ENCODE data around the gene THTPA.
A peak's percentile ranks its signal among the peaks of the same experiment; 100 is the strongest.

THTPA gene

DNA sequence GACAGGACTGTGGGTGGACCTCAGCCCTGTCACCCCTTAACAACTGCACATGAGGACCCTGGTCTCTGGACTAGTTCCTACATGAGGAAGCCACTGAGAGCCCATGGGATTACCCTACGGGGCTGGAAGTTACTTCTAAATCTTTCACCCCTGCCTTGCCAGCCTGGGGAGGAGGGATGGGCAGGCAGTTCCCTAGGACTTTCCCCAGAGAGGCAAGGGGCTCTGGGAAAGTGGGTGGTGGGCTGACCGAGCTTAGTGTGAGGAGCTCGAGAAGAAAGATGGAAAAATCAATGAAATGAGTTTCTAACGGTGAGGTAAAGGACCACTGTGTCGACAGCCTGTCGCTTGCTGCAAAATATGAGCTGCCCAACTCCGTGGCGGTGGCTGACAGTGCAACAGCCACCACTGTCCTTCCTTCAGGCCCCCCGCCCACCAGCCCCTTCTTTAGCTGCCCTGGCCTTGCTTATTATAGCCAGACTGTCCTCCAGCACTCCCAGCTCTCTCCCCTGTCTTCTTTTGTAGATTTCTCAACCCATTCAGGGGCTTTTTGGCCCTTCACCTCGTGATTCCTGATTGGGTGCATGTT lies 9.5 kb upstream of the THTPA start:
- Histone ChIP-seq H3K36me3 (ENCODE audit: control insufficient read depth, low read depth, low read length) (peaks cover 6% of the 10 kb centered on the region), H3K4me3 (ENCODE audit: low read length) (no peak overlapping the region), H3K4me1 (ENCODE audit: control insufficient read depth, low read depth, low read length) (peaks cover 65% of the 10 kb centered on the region), H3K27ac (ENCODE audit: low read length) (no peak overlapping the region), H3K9ac (ENCODE audit: low read length) (no peak overlapping the region), H3K27me3 (ENCODE audit: control insufficient read depth, insufficient read depth, low read length) (no peaks in the 10 kb centered on the region), H3K9me3 (ENCODE audit: control insufficient read depth, low read depth, low read length) (no peaks in the 10 kb centered on the region)

DNA sequence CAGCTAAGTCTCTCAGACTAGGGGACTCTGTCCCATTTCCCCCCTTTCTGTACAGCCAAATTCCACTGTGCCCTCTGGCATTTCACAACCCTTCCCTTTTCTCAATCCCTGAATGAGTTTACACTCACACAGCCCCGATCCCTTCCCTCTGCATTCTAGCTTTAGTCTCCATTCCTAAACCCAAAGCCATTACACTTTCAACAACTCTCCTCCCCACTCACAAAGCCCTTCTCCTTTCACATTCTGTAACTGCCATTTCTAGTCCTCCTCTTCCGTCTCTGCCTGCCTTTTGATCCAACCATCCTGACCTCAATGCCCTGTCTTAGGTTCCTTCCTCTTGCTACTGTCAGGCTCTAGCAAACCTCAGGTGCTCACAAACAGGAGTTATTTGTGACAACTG lies 8.1 kb upstream of the THTPA start:
- H3K4me3 ChIP-seq (ENCODE audit: low read length), result peak overlapping the region; percentile 82
- H3K4me1 ChIP-seq (ENCODE audit: control insufficient read depth, low read depth, low read length), result peaks cover 68% of the 10 kb centered on the region
- no peaks in the 10 kb centered on the region for H3K9me3 ChIP-seq (ENCODE audit: control insufficient read depth, low read depth, low read length)
- H3K27ac ChIP-seq (ENCODE audit: low read length), result peak overlapping the region; percentile 82
- H3K36me3 ChIP-seq (ENCODE audit: control insufficient read depth, low read depth, low read length), result peaks cover 2% of the 10 kb centered on the region
- H3K27me3 ChIP-seq (ENCODE audit: control insufficient read depth, insufficient read depth, low read length), result no peaks in the 10 kb centered on the region
- peak overlapping the region; percentile 55 for H3K9ac ChIP-seq (ENCODE audit: low read length)

DNA sequence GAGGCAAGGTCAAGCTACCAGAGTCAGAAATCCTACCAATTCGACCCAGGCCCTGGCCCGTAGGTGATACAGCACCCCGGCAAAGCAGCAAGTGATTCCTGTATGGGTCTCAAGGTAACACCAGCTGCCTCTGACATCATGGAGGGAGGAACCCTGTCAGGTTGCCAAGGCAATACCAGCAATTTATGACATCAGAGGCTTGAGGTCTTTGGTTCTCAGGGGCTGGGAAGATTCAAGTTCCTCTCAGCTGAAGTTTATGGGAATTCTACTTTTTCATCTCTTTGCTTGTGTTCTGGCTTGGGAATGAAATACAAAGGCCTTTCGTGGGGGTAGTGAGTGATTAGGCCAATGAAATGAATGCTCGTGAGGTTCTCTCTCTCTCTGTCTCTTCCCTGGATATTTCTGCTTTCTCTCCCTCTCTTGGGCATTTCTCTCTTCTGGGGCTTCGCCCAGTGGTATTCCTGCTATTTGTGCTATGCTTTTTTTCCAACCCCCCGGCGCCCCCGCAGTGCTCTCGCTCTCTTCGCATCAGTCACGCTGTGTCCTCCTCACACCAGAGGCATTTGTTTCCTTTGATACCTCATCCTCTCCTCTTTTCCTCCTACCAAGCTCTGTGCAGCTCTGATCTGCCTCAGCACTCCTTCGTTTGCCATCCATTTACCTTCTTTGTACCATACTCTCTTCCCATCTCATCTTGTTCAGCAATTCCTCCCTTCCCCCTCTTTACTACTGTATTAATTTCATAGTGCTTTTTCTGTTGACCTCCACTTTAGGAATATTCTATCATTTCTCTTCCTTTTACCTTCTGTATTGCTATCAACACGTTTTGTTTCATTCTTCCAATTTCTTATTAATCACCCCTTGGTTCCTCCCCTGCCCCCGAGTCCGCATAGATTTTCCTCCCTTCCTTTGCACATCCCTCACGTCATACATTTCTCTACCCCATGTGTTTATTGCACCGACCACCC lies 7.4 kb upstream of the THTPA start:
- Histone ChIP-seq H3K9ac (ENCODE audit: low read length) (peak overlapping the region; percentile 55), H3K27ac (ENCODE audit: low read length) (peak overlapping the region; percentile 82), H3K4me3 (ENCODE audit: low read length) (peak overlapping the region; percentile 82), H3K36me3 (ENCODE audit: control insufficient read depth, low read depth, low read length) (no peaks in the 10 kb centered on the region), H3K27me3 (ENCODE audit: control insufficient read depth, insufficient read depth, low read length) (no peaks in the 10 kb centered on the region), H3K4me1 (ENCODE audit: control insufficient read depth, low read depth, low read length) (peaks cover 68% of the 10 kb centered on the region), H3K9me3 (ENCODE audit: control insufficient read depth, low read depth, low read length) (no peaks in the 10 kb centered on the region)

DNA sequence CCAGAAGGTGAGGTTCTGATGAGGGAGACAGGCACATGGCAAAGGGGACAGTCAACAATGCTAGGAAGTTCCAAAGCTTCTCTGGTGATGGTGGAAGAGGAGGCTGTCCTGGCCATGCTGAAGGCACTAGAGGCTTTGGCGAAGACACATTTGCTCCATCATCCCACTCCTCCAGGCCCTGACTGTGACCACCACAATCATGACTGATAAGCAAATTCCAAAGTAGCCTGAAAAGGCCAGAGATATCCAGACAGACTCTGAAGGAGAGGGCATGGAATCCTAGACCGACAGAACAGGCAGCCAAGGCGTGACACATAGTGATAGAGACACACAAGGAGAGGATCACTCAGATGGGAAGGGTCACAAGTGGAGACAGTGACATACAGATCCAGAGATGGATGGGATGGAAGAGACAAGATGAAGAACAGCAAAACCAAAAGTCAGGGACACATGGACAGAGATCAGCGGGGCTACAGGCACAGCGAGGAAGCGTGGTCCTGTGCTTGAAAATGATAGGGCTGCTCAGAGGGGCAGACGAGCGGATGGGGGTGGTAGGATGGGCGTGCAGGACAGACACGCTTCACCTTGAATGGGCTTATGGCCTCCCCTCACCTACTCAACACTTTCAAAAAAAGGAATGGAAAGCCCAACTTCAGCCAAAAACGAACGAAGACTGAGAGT lies 5.8 kb upstream of the THTPA start:
- Histone ChIP-seq H3K9ac (ENCODE audit: low read length) (peak overlapping the region; percentile 85), H3K4me3 (ENCODE audit: low read length) (peak overlapping the region; percentile 82), H3K27me3 (ENCODE audit: control insufficient read depth, insufficient read depth, low read length) (no peaks in the 10 kb centered on the region), H3K36me3 (ENCODE audit: control insufficient read depth, low read depth, low read length) (no peaks in the 10 kb centered on the region), H3K9me3 (ENCODE audit: control insufficient read depth, low read depth, low read length) (no peaks in the 10 kb centered on the region), H3K4me1 (ENCODE audit: control insufficient read depth, low read depth, low read length) (peaks cover 56% of the 10 kb centered on the region), H3K27ac (ENCODE audit: low read length) (no peak overlapping the region)

DNA sequence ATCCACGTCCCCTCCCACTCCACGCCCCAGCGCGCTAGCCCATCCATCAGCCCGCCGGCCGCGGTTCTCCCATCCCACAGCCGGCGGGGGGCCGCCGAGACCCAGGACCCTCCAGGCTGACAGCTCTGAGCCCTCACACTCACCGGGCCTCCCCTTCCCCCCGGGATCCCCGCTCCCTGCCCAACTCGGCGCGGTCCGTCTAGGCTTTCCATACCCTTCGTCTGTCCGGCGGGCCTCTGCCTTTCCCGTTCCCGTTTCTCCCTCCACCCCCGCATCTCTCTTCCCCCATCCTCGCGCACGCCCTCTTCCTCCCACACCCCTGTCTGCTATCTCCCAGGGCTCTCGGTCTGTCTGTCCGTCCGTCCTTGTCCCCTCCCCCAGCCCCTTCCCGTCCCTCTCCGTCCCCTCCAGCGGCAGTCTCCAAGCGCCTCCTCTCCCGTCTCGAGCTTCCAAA lies 5.2 kb upstream of the THTPA start:
- Histone ChIP-seq H3K27ac (ENCODE audit: low read length) (peak overlapping the region; percentile 74), H3K27me3 (ENCODE audit: control insufficient read depth, insufficient read depth, low read length) (no peaks in the 10 kb centered on the region), H3K4me3 (ENCODE audit: low read length) (peak overlapping the region; percentile 82), H3K36me3 (ENCODE audit: control insufficient read depth, low read depth, low read length) (no peaks in the 10 kb centered on the region), H3K9ac (ENCODE audit: low read length) (peak overlapping the region; percentile 85), H3K9me3 (ENCODE audit: control insufficient read depth, low read depth, low read length) (no peaks in the 10 kb centered on the region), H3K4me1 (ENCODE audit: control insufficient read depth, low read depth, low read length) (peaks cover 50% of the 10 kb centered on the region)

DNA sequence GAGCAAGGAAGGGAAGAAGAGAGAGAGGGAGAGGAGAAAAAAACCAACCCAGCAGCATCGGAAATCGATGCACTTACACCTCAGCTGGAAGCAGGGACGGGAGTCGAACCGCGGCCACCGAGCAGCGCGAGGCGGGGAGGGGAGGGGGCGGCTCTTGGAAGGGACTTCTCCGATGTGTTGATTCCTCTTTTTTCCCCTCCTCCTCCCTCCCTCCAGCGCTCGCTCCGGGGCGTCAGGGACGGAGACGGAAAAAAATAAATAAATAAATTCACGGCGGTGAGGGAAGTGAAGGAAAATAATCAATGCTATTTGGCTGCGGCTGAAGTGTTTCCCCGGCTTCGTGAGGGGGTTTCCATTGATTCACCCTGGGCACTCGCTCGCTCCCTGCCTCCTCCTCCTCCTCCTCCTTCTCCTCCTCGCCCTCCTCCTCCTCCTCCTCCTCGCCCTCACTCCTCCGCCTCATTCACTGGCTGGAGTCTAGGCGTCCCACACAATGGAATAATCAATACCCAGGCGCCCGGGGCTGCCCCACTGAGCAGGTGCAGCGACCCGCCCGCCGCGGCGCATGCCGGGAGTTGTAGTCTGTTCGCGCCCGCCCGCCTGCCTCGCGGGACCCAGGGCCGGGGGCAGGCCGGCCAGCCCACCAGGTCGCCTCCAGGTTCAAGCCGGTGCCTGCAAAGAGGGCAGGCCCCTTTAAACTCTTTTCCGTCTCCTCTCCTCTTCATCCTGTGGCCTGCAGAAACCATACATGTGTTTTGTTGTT lies 4.6 kb upstream of the THTPA start, which contains the start of gene ZFHX2:
TSS of gene ZFHX2 (minus strand) at position 500 of the 763 bp plus-strand sequence. CDS start 16,440 bp downstream, outside the sequence.
- Histone ChIP-seq H3K4me1 (ENCODE audit: control insufficient read depth, low read depth, low read length) (peaks cover 44% of the 10 kb centered on the region), H3K9ac (ENCODE audit: low read length) (peak within 1 kb of the TSS; percentile 85), H3K27ac (ENCODE audit: low read length) (peak within 1 kb of the TSS; percentile 74), H3K4me3 (ENCODE audit: low read length) (peak within 1 kb of the TSS; percentile 82), H3K9me3 (ENCODE audit: control insufficient read depth, low read depth, low read length) (no peaks in the 10 kb centered on the region), H3K36me3 (ENCODE audit: control insufficient read depth, low read depth, low read length) (no peaks in the 10 kb centered on the region), H3K27me3 (ENCODE audit: control insufficient read depth, insufficient read depth, low read length) (no peaks in the 10 kb centered on the region)

DNA sequence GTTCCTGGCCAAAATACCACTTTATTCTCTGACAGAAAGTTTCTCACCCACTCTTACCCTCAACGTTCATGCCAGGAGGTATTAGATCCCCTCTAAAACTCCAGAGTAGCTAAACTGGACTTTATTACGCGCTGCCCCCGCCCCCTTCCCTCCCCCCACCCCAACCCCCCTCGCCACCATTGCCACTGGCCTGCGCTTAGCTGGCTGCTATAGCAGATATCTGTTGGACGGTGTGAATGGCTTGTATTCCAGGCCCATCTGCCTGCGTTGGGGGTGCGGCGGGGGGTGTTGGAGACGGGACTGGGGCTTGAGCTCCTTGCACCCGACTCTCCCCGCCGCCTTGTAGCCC lies 564 bp upstream of the THTPA start:
- Histone ChIP-seq H3K9ac (ENCODE audit: low read length) (peak overlapping the region; percentile 74), H3K27me3 (ENCODE audit: control insufficient read depth, insufficient read depth, low read length) (no peaks in the 10 kb centered on the region), H3K4me1 (ENCODE audit: control insufficient read depth, low read depth, low read length) (peaks cover 8% of the 10 kb centered on the region), H3K9me3 (ENCODE audit: control insufficient read depth, low read depth, low read length) (no peaks in the 10 kb centered on the region), H3K27ac (ENCODE audit: low read length) (peak overlapping the region; percentile 51), H3K36me3 (ENCODE audit: control insufficient read depth, low read depth, low read length) (peaks cover 14% of the 10 kb centered on the region), H3K4me3 (ENCODE audit: low read length) (peak overlapping the region; percentile 74)

DNA sequence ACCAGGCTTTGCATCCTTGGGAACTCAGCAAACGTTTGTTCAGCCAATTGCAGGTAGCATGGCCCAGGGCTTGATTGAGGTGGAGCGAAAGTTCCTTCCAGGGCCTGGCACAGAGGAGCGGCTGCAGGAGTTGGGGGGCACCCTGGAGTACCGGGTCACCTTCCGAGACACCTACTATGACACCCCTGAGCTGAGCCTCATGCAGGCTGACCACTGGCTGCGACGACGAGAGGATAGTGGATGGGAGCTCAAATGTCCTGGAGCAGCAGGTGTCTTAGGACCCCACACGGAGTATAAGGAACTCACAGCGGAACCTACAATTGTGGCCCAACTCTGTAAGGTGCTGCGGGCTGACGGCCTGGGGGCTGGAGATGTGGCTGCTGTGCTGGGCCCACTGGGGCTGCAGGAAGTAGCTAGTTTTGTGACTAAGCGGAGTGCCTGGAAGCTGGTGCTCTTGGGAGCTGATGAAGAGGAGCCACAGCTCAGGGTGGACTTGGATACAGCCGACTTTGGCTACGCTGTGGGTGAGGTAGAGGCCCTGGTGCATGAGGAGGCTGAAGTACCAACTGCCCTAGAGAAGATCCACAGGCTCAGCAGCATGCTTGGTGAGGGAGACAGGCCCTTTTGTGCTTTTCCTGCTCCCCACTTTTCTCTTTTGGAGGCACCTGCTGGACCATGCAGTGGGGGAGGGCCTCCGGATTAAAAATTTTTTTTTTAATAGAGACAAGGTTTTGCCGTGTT lies 799 bp downstream of the THTPA start:
- H3K36me3 ChIP-seq (ENCODE audit: control insufficient read depth, low read depth, low read length), result peaks cover 17% of the 10 kb centered on the region
- no peaks in the 10 kb centered on the region for H3K9me3 ChIP-seq (ENCODE audit: control insufficient read depth, low read depth, low read length)
- H3K27me3 ChIP-seq (ENCODE audit: control insufficient read depth, insufficient read depth, low read length), result no peaks in the 10 kb centered on the region
- peak overlapping the region; percentile 74 for H3K9ac ChIP-seq (ENCODE audit: low read length)
- no peak overlapping the region for H3K27ac ChIP-seq (ENCODE audit: low read length)
- peak overlapping the region; percentile 74 for H3K4me3 ChIP-seq (ENCODE audit: low read length)
- peaks cover 7% of the 10 kb centered on the region for H3K4me1 ChIP-seq (ENCODE audit: control insufficient read depth, low read depth, low read length)

DNA sequence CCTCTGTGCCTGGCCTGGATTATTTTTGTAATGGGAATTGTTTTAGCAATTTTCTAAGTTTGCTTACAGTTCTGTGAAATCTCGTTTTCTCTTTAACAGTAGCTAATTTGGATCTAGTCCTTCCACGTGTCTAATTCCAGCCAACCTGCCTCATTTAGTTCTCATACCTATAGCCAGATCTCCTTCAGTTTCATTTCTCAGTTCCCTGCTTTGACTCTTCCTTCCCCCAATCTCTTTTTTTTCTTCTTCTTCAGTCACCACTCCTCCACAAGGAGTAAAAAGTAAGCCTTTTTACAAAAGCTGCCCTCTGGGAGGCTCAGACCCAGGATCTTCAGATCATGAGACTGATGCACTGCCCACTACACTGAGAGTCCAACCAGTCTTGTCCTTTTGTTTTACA lies 1.4 kb downstream of the THTPA start:
- Histone ChIP-seq H3K9ac (ENCODE audit: low read length) (no peak overlapping the region), H3K27ac (ENCODE audit: low read length) (no peak overlapping the region), H3K36me3 (ENCODE audit: control insufficient read depth, low read depth, low read length) (peaks cover 21% of the 10 kb centered on the region), H3K4me3 (ENCODE audit: low read length) (peak overlapping the region; percentile 74), H3K4me1 (ENCODE audit: control insufficient read depth, low read depth, low read length) (peaks cover 4% of the 10 kb centered on the region), H3K9me3 (ENCODE audit: control insufficient read depth, low read depth, low read length) (no peaks in the 10 kb centered on the region), H3K27me3 (ENCODE audit: control insufficient read depth, insufficient read depth, low read length) (no peaks in the 10 kb centered on the region)

DNA sequence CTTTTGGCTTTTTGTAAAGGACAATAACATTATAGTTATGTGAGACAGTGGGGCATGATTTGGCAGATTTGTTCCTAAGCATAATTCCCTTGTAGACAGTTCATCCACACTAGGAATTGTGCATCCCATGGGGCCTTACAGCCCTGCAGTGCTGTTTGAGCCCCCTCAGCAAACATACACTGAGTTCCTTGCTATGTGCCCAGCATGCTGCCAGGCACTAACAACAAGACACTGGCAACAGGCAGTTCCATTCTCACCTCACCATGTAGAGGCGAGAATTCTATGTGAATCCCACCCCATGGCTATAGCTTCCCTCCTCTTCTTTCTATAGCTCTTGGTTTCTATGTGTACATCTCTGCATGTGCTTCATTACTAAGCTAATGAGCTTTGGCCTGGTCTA lies 1.9 kb downstream of the THTPA start:
- Histone ChIP-seq H3K4me1 (ENCODE audit: control insufficient read depth, low read depth, low read length) (peaks cover 4% of the 10 kb centered on the region), H3K9ac (ENCODE audit: low read length) (no peak overlapping the region), H3K4me3 (ENCODE audit: low read length) (no peak overlapping the region), H3K27ac (ENCODE audit: low read length) (no peak overlapping the region), H3K27me3 (ENCODE audit: control insufficient read depth, insufficient read depth, low read length) (no peaks in the 10 kb centered on the region), H3K36me3 (ENCODE audit: control insufficient read depth, low read depth, low read length) (peaks cover 21% of the 10 kb centered on the region), H3K9me3 (ENCODE audit: control insufficient read depth, low read depth, low read length) (no peaks in the 10 kb centered on the region)
